ENCODE data around the gene CEP112. TPM values are rescaled to one million over a fixed set of nuclear protein-coding genes. Genes with fewer than 3 reads are reported as not detected.

Gene CEP112
- total and polyA plus RNA-seq, 9 of the 15 experiments (the other 6 are each of a cell fraction or from before 2014, with no cell fraction given), result 0.84 TPM; not detected in 8

DNA sequence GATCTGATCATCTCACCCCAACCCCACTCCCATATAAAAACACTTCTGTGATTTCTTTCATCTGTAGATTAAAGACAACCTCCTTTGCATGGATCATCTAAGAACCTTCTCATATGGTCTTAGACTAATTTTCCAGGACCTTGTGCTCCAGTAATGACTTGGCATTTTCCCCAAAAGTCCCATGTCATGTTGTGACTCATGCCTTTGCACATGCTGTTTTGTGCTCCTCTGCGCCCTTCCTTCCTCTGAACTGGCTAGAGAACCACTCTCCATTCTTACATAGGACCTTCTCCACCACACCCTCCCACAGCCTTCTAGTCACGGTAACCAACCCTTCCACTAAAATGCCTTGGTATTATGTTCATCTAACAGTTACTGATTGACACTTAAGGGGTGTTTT, 531.0 kb downstream of the CEP112 start (continued):
- TF ChIP-seq, protein P1, sequence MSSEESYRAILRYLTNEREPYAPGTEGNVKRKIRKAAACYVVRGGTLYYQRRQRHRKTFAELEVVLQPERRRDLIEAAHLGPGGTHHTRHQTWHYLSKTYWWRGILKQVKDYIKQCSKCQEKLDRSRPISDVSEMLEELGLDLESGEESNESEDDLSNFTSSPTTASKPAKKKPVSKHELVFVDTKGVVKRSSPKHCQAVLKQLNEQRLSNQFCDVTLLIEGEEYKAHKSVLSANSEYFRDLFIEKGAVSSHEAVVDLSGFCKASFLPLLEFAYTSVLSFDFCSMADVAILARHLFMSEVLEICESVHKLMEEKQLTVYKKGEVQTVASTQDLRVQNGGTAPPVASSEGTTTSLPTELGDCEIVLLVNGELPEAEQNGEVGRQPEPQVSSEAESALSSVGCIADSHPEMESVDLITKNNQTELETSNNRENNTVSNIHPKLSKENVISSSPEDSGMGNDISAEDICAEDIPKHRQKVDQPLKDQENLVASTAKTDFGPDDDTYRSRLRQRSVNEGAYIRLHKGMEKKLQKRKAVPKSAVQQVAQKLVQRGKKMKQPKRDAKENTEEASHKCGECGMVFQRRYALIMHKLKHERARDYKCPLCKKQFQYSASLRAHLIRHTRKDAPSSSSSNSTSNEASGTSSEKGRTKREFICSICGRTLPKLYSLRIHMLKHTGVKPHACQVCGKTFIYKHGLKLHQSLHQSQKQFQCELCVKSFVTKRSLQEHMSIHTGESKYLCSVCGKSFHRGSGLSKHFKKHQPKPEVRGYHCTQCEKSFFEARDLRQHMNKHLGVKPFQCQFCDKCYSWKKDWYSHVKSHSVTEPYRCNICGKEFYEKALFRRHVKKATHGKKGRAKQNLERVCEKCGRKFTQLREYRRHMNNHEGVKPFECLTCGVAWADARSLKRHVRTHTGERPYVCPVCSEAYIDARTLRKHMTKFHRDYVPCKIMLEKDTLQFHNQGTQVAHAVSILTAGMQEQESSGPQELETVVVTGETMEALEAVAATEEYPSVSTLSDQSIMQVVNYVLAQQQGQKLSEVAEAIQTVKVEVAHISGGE (CRISPR knock-in tag; IDR thresholded peaks at IDR 0.05), result 0 out of 6 replicates have a peak, but pooled peaks of 1 of the 3 experiments have one; percentile 46
- TF ChIP-seq, protein P2, sequence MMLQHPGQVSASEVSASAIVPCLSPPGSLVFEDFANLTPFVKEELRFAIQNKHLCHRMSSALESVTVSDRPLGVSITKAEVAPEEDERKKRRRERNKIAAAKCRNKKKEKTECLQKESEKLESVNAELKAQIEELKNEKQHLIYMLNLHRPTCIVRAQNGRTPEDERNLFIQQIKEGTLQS (IDR thresholded peaks at IDR 0.05), result peak; percentile 70
- TF ChIP-seq, protein P2 (CRISPR knock-in tag; conservative IDR thresholded peaks at IDR 0.05), result no peak
- peak; percentile 76 for TF ChIP-seq EHMT2 (IDR thresholded peaks at IDR 0.05)
- no peak for TF ChIP-seq ZNF146 (CRISPR knock-in tag; IDR thresholded peaks at IDR 0.05; ENCODE audit: unreplicated experiment)
- no peak for TF ChIP-seq CHD2 (IDR thresholded peaks at IDR 0.05; ENCODE audit: low read depth, low read length)
- no peak for TF ChIP-seq RBFOX2 (IDR thresholded peaks at IDR 0.05; ENCODE audit: low read depth, low read length)
- TF ChIP-seq HNRNPL (IDR thresholded peaks at IDR 0.05; ENCODE audit: low read depth, low read length), result no peak
- no peak for TF ChIP-seq ZNF507 (tag; conservative IDR thresholded peaks at IDR 0.05)
- TF ChIP-seq RFX7 (CRISPR knock-in tag; IDR thresholded peaks at IDR 0.05), result no peak
- TF ChIP-seq RFX5 (IDR thresholded peaks at IDR 0.05; ENCODE audit: low read depth, low read length), result no peak
- no peak for TF ChIP-seq TCF7L2 (IDR thresholded peaks at IDR 0.05; ENCODE audit: low read depth, low read length)
- TF ChIP-seq SMARCA4 (IDR thresholded peaks at IDR 0.05), result peak; percentile 48; the same call in 1 of the 2 replicates
- TF ChIP-seq MAFF (IDR thresholded peaks at IDR 0.05; ENCODE audit: low read length), result peak; percentile 86
- TF ChIP-seq JUN (IDR thresholded peaks at IDR 0.05; ENCODE audit: borderline replicate concordance, low read depth, low read length), result peak; percentile 70; the same call in 1 of the 2 replicates
- no peak for TF ChIP-seq JUN (CRISPR knock-in tag; IDR thresholded peaks at IDR 0.05; ENCODE audit: borderline replicate concordance)
- peak; percentile 85 for TF ChIP-seq MAFK (IDR thresholded peaks at IDR 0.05; ENCODE audit: low read length)
- no peak for TF ChIP-seq ZNF121 (CRISPR knock-in tag; conservative IDR thresholded peaks at IDR 0.05)
- TF ChIP-seq, protein P3, sequence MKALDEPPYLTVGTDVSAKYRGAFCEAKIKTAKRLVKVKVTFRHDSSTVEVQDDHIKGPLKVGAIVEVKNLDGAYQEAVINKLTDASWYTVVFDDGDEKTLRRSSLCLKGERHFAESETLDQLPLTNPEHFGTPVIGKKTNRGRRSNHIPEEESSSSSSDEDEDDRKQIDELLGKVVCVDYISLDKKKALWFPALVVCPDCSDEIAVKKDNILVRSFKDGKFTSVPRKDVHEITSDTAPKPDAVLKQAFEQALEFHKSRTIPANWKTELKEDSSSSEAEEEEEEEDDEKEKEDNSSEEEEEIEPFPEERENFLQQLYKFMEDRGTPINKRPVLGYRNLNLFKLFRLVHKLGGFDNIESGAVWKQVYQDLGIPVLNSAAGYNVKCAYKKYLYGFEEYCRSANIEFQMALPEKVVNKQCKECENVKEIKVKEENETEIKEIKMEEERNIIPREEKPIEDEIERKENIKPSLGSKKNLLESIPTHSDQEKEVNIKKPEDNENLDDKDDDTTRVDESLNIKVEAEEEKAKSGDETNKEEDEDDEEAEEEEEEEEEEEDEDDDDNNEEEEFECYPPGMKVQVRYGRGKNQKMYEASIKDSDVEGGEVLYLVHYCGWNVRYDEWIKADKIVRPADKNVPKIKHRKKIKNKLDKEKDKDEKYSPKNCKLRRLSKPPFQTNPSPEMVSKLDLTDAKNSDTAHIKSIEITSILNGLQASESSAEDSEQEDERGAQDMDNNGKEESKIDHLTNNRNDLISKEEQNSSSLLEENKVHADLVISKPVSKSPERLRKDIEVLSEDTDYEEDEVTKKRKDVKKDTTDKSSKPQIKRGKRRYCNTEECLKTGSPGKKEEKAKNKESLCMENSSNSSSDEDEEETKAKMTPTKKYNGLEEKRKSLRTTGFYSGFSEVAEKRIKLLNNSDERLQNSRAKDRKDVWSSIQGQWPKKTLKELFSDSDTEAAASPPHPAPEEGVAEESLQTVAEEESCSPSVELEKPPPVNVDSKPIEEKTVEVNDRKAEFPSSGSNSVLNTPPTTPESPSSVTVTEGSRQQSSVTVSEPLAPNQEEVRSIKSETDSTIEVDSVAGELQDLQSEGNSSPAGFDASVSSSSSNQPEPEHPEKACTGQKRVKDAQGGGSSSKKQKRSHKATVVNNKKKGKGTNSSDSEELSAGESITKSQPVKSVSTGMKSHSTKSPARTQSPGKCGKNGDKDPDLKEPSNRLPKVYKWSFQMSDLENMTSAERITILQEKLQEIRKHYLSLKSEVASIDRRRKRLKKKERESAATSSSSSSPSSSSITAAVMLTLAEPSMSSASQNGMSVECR (CRISPR knock-in tag; IDR thresholded peaks at IDR 0.05), result no peak
- TF ChIP-seq NFE2 (IDR thresholded peaks at IDR 0.05; ENCODE audit: low read depth), result peak; percentile 91
- TF ChIP-seq SAFB2 (IDR thresholded peaks at IDR 0.05; ENCODE audit: borderline replicate concordance, low read depth, low read length, severe bottlenecking), result no peak
